ENCODE results near the gene RASA3.

RASA3 gene

DNA sequence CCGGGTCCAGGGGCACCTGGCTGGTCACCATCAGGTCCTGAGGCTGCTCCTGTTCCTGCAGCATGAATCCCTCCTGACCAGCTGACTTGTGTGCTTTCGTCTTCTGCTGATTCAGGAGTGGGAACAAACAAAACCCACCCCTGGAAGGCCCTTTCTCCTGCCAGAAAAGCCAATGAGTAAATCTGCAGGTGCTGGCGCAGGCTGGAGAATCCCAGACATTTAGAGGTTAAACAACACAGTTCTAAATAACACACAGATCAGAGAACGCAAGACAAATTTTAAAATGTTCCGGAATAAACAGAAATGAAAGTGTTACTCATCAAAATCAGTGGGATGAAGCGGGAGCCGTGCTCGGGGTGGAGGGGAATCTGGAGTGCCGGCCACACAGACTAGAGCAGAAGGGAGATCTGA is 97.9 kb downstream of the RASA3 start:
- TF ChIP-seq, protein P1, sequence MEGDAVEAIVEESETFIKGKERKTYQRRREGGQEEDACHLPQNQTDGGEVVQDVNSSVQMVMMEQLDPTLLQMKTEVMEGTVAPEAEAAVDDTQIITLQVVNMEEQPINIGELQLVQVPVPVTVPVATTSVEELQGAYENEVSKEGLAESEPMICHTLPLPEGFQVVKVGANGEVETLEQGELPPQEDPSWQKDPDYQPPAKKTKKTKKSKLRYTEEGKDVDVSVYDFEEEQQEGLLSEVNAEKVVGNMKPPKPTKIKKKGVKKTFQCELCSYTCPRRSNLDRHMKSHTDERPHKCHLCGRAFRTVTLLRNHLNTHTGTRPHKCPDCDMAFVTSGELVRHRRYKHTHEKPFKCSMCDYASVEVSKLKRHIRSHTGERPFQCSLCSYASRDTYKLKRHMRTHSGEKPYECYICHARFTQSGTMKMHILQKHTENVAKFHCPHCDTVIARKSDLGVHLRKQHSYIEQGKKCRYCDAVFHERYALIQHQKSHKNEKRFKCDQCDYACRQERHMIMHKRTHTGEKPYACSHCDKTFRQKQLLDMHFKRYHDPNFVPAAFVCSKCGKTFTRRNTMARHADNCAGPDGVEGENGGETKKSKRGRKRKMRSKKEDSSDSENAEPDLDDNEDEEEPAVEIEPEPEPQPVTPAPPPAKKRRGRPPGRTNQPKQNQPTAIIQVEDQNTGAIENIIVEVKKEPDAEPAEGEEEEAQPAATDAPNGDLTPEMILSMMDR (IDR thresholded peaks at IDR 0.05; ENCODE audit: low read depth, low read length, missing control alignments) = no peak
- peaks cover 30% of the 10 kb centered on the region for H3K36me3 ChIP-seq (replicated peaks)
- no peaks in the 10 kb centered on the region for H3K27me3 ChIP-seq (replicated peaks)
- in situ Hi-C loops (cut with HindIII; ENCODE audit: low pct_ligation_motif_present, low sequenced_read_pairs) = loop anchor here (10.0 kb wide), 1 partner anchor 60 kb away; no protein-coding TSS in a partner anchor
- H3K4me3 ChIP-seq (ENCODE audit: low read depth, low read length) = no peak overlapping the region
- no peak for DNase-seq
- H3K27ac ChIP-seq = no peak overlapping the region

DNA sequence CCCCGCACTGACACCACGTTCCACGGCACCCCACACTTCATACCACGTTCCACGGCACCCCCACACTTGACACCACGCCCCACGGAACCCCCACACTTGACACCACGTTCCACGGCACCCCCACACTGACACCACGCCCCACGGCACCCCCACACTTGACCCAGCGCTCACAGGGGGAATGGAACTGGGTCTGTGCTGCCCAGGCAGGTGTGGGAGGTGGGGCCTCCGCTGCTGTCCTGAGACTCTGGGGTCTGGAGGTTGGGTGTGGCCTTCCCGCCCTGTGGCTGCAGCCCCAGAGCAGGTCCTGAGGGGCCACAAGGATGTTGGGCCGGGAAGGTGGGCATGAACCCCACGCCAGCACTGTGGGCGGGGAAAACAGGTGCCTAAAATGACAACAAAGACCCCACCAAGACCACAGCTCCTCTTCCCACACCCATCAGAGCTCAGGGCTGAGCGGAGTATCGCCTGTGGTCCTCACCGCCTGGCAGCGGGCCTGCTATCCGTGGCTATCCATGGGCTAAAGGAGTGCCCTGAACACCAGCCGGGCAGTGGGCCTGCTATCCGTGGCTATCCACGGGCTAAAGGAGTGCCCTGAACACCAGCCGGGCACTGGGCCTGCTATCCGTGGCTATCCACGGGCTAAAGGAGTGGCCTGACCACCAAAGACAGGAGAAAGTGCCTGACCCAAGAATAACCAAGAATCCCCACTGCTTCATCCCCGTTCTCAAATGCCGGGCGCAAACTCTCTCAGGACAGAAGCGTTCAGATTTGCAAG is 98.7 kb downstream of the RASA3 start:
- H3K36me3 ChIP-seq (replicated peaks) = peaks cover 30% of the 10 kb centered on the region
- no peak overlapping the region for H3K27ac ChIP-seq
- no peaks in the 10 kb centered on the region for H3K27me3 ChIP-seq (replicated peaks)
- H3K4me3 ChIP-seq (ENCODE audit: low read depth, low read length) = no peak overlapping the region
- in situ Hi-C loops (cut with HindIII; ENCODE audit: low pct_ligation_motif_present, low sequenced_read_pairs) = loop anchor here (10.0 kb wide), 1 partner anchor 61 kb away; no protein-coding TSS in a partner anchor
- TF ChIP-seq, protein P1 (IDR thresholded peaks at IDR 0.05; ENCODE audit: low read depth, low read length, missing control alignments) = no peak
- no peak for DNase-seq

DNA sequence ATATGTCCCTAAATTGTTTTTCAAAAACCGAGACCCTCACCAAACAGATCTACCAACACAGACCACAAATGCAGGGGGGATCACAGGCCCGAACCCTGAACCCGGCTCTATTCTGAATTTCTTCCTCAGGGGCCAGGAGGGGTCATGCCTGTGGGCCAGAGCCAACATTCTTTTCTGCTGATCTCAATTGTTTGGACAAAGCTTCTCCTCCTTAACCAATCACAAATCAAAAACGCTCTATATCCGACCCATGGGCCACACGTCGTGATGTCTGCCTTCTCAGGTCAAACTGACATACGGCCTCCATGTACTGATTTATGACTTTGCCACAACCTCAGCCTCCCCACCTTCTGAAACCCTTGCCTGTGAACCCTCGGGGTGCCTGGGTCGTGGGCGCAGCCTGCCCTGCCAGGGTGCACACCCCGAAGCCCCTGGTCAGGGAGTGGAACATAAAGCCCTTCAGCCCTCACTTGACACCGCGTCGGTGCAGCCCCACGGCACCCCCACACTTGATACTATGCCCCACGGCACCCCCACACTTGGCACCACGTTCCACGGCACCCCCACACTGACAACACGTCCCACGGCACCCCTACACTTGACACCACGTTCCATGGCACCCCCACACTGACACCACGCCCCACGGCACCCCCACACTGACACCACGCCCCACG is 100.2 kb downstream of the RASA3 start:
- peaks cover 29% of the 10 kb centered on the region for H3K36me3 ChIP-seq (replicated peaks)
- in situ Hi-C loops (cut with HindIII; ENCODE audit: low pct_ligation_motif_present, low sequenced_read_pairs) = loop anchor here (10.0 kb wide), 1 partner anchor 63 kb away; no protein-coding TSS in a partner anchor
- H3K4me3 ChIP-seq (ENCODE audit: low read depth, low read length) = no peak overlapping the region
- H3K27me3 ChIP-seq (replicated peaks) = no peaks in the 10 kb centered on the region
- TF ChIP-seq, protein P1 (IDR thresholded peaks at IDR 0.05; ENCODE audit: low read depth, low read length, missing control alignments) = no peak
- peak overlapping the region; percentile 32 for H3K27ac ChIP-seq
- peak; percentile 68 for DNase-seq

DNA sequence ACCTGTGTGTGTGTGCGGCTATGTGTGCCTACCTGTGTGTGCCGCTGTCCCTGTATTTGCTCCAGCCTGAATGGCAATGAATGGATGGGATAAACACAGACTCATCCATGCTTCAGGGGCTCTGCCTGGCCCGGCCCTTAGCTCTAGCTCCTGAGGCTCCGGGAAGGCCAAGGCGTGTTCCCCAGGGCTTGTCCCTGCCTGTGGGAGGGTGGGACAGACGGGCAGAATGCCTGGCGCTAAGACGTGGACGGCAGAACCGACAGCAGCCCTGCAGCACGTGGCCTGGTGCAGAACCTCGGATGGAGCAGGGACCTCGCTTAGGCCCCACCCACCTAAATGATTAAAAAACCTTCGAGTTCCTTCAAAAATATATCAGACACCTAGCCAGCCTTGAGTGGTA is 100.8 kb downstream of the RASA3 start:
- Histone ChIP-seq H3K36me3 (replicated peaks) (peaks cover 27% of the 10 kb centered on the region), H3K27me3 (replicated peaks) (no peaks in the 10 kb centered on the region), H3K27ac (no peak overlapping the region), H3K4me3 (ENCODE audit: low read depth, low read length) (no peak overlapping the region)
- in situ Hi-C loops (cut with HindIII; ENCODE audit: low pct_ligation_motif_present, low sequenced_read_pairs) = loop anchor here (10.0 kb wide), 1 partner anchor 63 kb away; no protein-coding TSS in a partner anchor
- TF ChIP-seq, protein P1 (IDR thresholded peaks at IDR 0.05; ENCODE audit: low read depth, low read length, missing control alignments) = no peak
- no peak for DNase-seq

- H3K4me3 ChIP-seq (ENCODE audit: low read depth, low read length) = no peak overlapping the region
- in situ Hi-C loops (cut with HindIII; ENCODE audit: low pct_ligation_motif_present, low sequenced_read_pairs) = loop anchor here (10.0 kb wide), 1 partner anchor 64 kb away; no protein-coding TSS in a partner anchor
- no peak for DNase-seq
- TF ChIP-seq, protein P1 (IDR thresholded peaks at IDR 0.05; ENCODE audit: low read depth, low read length, missing control alignments) = no peak
- H3K27me3 ChIP-seq (replicated peaks) = no peaks in the 10 kb centered on the region
- peaks cover 33% of the 10 kb centered on the region for H3K36me3 ChIP-seq (replicated peaks)
- H3K27ac ChIP-seq = no peak overlapping the region
Observed at GRCh38 chr13:114030666-114031610, 101.5 kb downstream of the RASA3 start.
